IMR-90 (cell line): ENCODE measurements around the gene LYPD5. TPM values are rescaled to one million over a fixed set of nuclear protein-coding genes. Genes with fewer than 3 reads are reported as not detected.
"Not testable (repeated sequence)": the region's sequence is repeated elsewhere in the genome, so short reads cannot be mapped to it uniquely, and the experiment has no call there.

Source experiments
- ATAC-seq: fragments of 200-7000 bp; cut with Tn5 transposase; 2 replicates; pipeline ENCODE4 v1.9.1; 2020; ENCODE audit warnings: low read depth, mild to moderate bottlenecking, moderate library complexity
- BruUV-seq: library from RNA; stranded (reverse); fragments of 400-500 nt; replicated peaks from 2 replicates; lab custom pipeline; 2021; lab: Mats Ljungman, UMichigan
- CTCF ChIA-PET: fragments of 300-600 bp; formaldehyde crosslinking; extraction: SDS; loops from one replicate; lab custom pipeline; 2021; ENCODE audit warnings: antibody characterized with exemption; lab: Yijun Ruan, JAX
- POLR2A ChIA-PET: fragments of 300-600 bp; sonication (Branson Sonifier 250); formaldehyde crosslinking; loops from one replicate; lab custom pipeline; 2022; ENCODE audit warnings: antibody characterized with exemption; ENCODE audit not compliant: unreplicated experiment; lab: Charles Lee
- DNase-seq: peaks from one replicate; pipeline ENCODE4 v3.0.0; 2013
- H2AFZ ChIP-seq: replicated peaks from 2 replicates; pipeline ENCODE3; 2013; ENCODE audit warnings: low read length, mild to moderate bottlenecking; ENCODE audit not compliant: poor library complexity
- H2AK5ac ChIP-seq: 2 replicates; pipeline ENCODE4 v1.6.1; 2013; ENCODE audit warnings: low read depth, low read length, inconsistent platforms
- H2AK9ac ChIP-seq: replicated peaks from 2 replicates; pipeline ENCODE3; 2013; ENCODE audit warnings: mild to moderate bottlenecking, low read depth, low read length, moderate library complexity; ENCODE audit not compliant: poor library complexity
- H2BK120ac ChIP-seq: 2 replicates; pipeline ENCODE4 v1.6.1; 2013; ENCODE audit warnings: low read depth, low read length, inconsistent platforms
- H2BK15ac ChIP-seq: 3 replicates; pipeline ENCODE4 v1.6.1; 2013; ENCODE audit warnings: low read depth, low read length, inconsistent platforms
- H2BK20ac ChIP-seq: 2 replicates; pipeline ENCODE4 v1.6.1; 2013; ENCODE audit warnings: low read depth, mild to moderate bottlenecking, inconsistent platforms, low read length, moderate library complexity
- H2BK5ac ChIP-seq: 2 replicates; pipeline ENCODE4 v1.6.1; 2013; ENCODE audit warnings: mild to moderate bottlenecking, low read depth, low read length, inconsistent platforms; ENCODE audit not compliant: poor library complexity, severe bottlenecking
- H3K14ac ChIP-seq: replicated peaks from 2 replicates; pipeline ENCODE4 v1.6.1; 2013; ENCODE audit warnings: low read depth, low read length, inconsistent platforms
- H3K18ac ChIP-seq: 2 replicates; pipeline ENCODE4 v1.6.1; 2013; ENCODE audit warnings: low read depth, low read length, control low read depth
- H3K23ac ChIP-seq: 2 replicates; pipeline ENCODE4 v1.6.1; 2013; ENCODE audit warnings: low read depth, low read length, inconsistent platforms
- H3K27ac ChIP-seq: 2 replicates; pipeline ENCODE4 v1.5.1; 2013; ENCODE audit warnings: mild to moderate bottlenecking, control low read depth, low read length; ENCODE audit not compliant: insufficient read depth
- H3K27me3 ChIP-seq: 2 replicates; pipeline ENCODE4 v1.6.1; 2013; ENCODE audit warnings: low read length; ENCODE audit not compliant: control insufficient read depth, insufficient read depth
- H3K36me3 ChIP-seq: 2 replicates; pipeline ENCODE4 v1.6.1; 2013; ENCODE audit warnings: low read length, mixed read lengths; ENCODE audit not compliant: control insufficient read depth, insufficient read depth
- H3K4ac ChIP-seq: 2 replicates; pipeline ENCODE4 v1.6.1; 2013; ENCODE audit warnings: low read depth, low read length, inconsistent platforms
- H3K4me1 ChIP-seq: 2 replicates; pipeline ENCODE4 v1.6.1; 2013; ENCODE audit warnings: low read length, mixed read lengths; ENCODE audit not compliant: control insufficient read depth, insufficient read depth
- H3K4me2 ChIP-seq: 2 replicates; pipeline ENCODE4 v1.6.1; 2013; ENCODE audit warnings: low read depth, mild to moderate bottlenecking, control low read depth, low read length, moderate library complexity
- H3K4me3 ChIP-seq: 2 replicates; pipeline ENCODE4 v1.5.1; 2013; ENCODE audit warnings: low read depth, mild to moderate bottlenecking, control low read depth, low read length, moderate library complexity; ENCODE audit not compliant: insufficient read depth
- H3K56ac ChIP-seq: 2 replicates; pipeline ENCODE4 v1.6.1; 2013; ENCODE audit warnings: low read length, inconsistent platforms; ENCODE audit not compliant: insufficient read depth; ENCODE audit errors: extremely low read depth
- H3K79me1 ChIP-seq, 2 experiments: 2 replicates each; pipeline ENCODE4 v1.6.1; 2013; ENCODE audit warnings: low read length in 2 of 2, inconsistent platforms in 1 of 2, low read depth in 1 of 2
- H3K9ac ChIP-seq: 2 replicates; pipeline ENCODE4 v1.6.1; 2013; ENCODE audit warnings: low read depth, low read length, control low read depth
- H3K9me1 ChIP-seq: 2 replicates; pipeline ENCODE4 v1.6.1; 2013; ENCODE audit warnings: low read length, inconsistent platforms; ENCODE audit not compliant: insufficient read depth
- H3K9me3 ChIP-seq: 2 replicates; pipeline ENCODE4 v1.6.1; 2013; ENCODE audit warnings: low read length; ENCODE audit not compliant: control insufficient read depth, insufficient read depth
- H4K20me1 ChIP-seq: 2 replicates; pipeline ENCODE4 v1.6.1; 2013; ENCODE audit warnings: low read length, inconsistent platforms; ENCODE audit not compliant: insufficient read depth
- H4K5ac ChIP-seq: 2 replicates; pipeline ENCODE4 v1.6.1; 2013; ENCODE audit warnings: mild to moderate bottlenecking, low read depth, low read length, control low read depth
- H4K8ac ChIP-seq, 2 experiments: 2 replicates each; pipeline ENCODE4 v1.6.1; 2013; ENCODE audit warnings: low read depth in 2 of 2, low read length in 2 of 2, control low read depth in 1 of 2, inconsistent platforms in 1 of 2
- H4K91ac ChIP-seq: 2 replicates; pipeline ENCODE4 v1.6.1; 2013; ENCODE audit warnings: low read depth, low read length, inconsistent platforms; ENCODE audit not compliant: insufficient read depth
- WGBS, 2 experiments: methylation state at CpG; one replicate each; pipeline versions ENCODE4 v1.1.5 to v1.1.7; 2013; ENCODE audit warnings: missing lambda C conversion rate in 2 of 2; ENCODE audit not compliant: insufficient read length in 1 of 2; ENCODE audit errors: extremely low coverage in 2 of 2; 5-methylcytosine and 5-hydroxymethylcytosine counted together
- dilution Hi-C: fragments of 300-500 bp; cut with HindIII; formaldehyde crosslinking; loops from one replicate; pipeline ENCODE4 v1.14.3; 2018; ENCODE audit warnings: low sequenced_read_pairs; ENCODE audit not compliant: unreplicated experiment
- in situ Hi-C: fragments of 300-500 bp; cut with MboI; formaldehyde crosslinking; loops from 3 replicates; pipeline ENCODE4 v1.14.3; 2019; ENCODE audit warnings: low sequenced_read_pairs, inconsistent platforms, mixed read lengths
- intact Hi-C: fragments of 100-400 bp; cut with micrococcal nuclease; formaldehyde crosslinking; loops from 2 replicates; pipeline ENCODE4 v1.10.0; 2022
- polyA plus RNA-seq, 3 experiments: library from polyadenylated mRNA; depleted of rRNA; stranded (reverse); fragments of >200 nt; gene quantifications; 2 replicates each; pipeline ENCODE4 v1.2.3, GENCODE V29; 2012; ENCODE audit warnings: low replicate concordance in 1 of 3
- total RNA-seq: library from RNA; depleted of rRNA; stranded (reverse); fragments of >200 nt; gene quantifications from 2 replicates; pipeline ENCODE4 v1.2.3, GENCODE V29; 2012

The LYPD5 gene
- total and polyA plus RNA-seq, 2 of the 4 experiments (the other 2 are of a cell fraction): 0.31 to 0.36 TPM

- H3K9me1 ChIP-seq, ATAC-seq, H2AFZ ChIP-seq, BruUV-seq, H3K9me3 ChIP-seq, H2BK5ac ChIP-seq, H3K9ac ChIP-seq, H3K4me3 ChIP-seq, H3K4me2 ChIP-seq, H2AK5ac ChIP-seq, POLR2A ChIA-PET, H3K4me1 ChIP-seq, H3K27ac ChIP-seq, H3K14ac ChIP-seq, H2BK20ac ChIP-seq, H4K91ac ChIP-seq, H4K20me1 ChIP-seq, H3K36me3 ChIP-seq, H4K5ac ChIP-seq, H3K4ac ChIP-seq, intact Hi-C loops, H4K8ac ChIP-seq, dilution Hi-C loops, H3K18ac ChIP-seq, H3K27me3 ChIP-seq, H2AK9ac ChIP-seq, H3K56ac ChIP-seq, H2BK15ac ChIP-seq, H2BK120ac ChIP-seq, in situ Hi-C loops, CTCF ChIA-PET, H3K23ac ChIP-seq: not testable (repeated sequence)
- peaks cover 9 to 15% of the 10 kb centered on the region in 2 experiments; a peak in 3 of 4 replicates for H3K79me1 ChIP-seq
- 48% methylated on average over 3 of the region's 4 CpGs; no CpG with 5 or more reads in 1 of the 2 experiments for WGBS, 2 experiments
- DNase-seq: peak; percentile 8
Measured at GRCh38 chr19:43824572-43824971, 22.3 kb upstream of the LYPD5 start.

GRCh38 chr19:43823856-43824255, 21.6 kb upstream of the LYPD5 start:
- H3K56ac ChIP-seq, H2BK5ac ChIP-seq, H3K9me3 ChIP-seq, in situ Hi-C loops, H3K36me3 ChIP-seq, H3K27ac ChIP-seq, H4K5ac ChIP-seq, H2BK120ac ChIP-seq, H3K9me1 ChIP-seq, H3K18ac ChIP-seq, BruUV-seq, H3K27me3 ChIP-seq, DNase-seq, H3K9ac ChIP-seq, H3K4me3 ChIP-seq, H3K4me2 ChIP-seq, intact Hi-C loops, H2AK9ac ChIP-seq, H4K8ac ChIP-seq, H3K14ac ChIP-seq, H2AFZ ChIP-seq, H3K4me1 ChIP-seq, H2BK20ac ChIP-seq, H2BK15ac ChIP-seq, CTCF ChIA-PET, H3K23ac ChIP-seq, ATAC-seq, H2AK5ac ChIP-seq, POLR2A ChIA-PET, H3K4ac ChIP-seq, dilution Hi-C loops, H4K91ac ChIP-seq, H4K20me1 ChIP-seq: not testable (repeated sequence)
- peaks cover 9 to 15% of the 10 kb centered on the region in 2 experiments; a peak in 3 of 4 replicates for H3K79me1 ChIP-seq
- no CpG with 5 or more reads among the region's 3 CpGs for whole genome bisulfite sequencing, 2 experiments
